HG03460 (cell line): ENCODE data around the gene HOXD9.
A peak's percentile ranks its signal among the peaks of the same experiment; 100 is the strongest.

Experiments used
- ATAC-seq: cut with Tn5 transposase; IDR thresholded peaks from one replicate; pipeline ENCODE4 v1.9.1; 2021; ENCODE audit not compliant: unreplicated experiment

HOXD9 gene

DNA sequence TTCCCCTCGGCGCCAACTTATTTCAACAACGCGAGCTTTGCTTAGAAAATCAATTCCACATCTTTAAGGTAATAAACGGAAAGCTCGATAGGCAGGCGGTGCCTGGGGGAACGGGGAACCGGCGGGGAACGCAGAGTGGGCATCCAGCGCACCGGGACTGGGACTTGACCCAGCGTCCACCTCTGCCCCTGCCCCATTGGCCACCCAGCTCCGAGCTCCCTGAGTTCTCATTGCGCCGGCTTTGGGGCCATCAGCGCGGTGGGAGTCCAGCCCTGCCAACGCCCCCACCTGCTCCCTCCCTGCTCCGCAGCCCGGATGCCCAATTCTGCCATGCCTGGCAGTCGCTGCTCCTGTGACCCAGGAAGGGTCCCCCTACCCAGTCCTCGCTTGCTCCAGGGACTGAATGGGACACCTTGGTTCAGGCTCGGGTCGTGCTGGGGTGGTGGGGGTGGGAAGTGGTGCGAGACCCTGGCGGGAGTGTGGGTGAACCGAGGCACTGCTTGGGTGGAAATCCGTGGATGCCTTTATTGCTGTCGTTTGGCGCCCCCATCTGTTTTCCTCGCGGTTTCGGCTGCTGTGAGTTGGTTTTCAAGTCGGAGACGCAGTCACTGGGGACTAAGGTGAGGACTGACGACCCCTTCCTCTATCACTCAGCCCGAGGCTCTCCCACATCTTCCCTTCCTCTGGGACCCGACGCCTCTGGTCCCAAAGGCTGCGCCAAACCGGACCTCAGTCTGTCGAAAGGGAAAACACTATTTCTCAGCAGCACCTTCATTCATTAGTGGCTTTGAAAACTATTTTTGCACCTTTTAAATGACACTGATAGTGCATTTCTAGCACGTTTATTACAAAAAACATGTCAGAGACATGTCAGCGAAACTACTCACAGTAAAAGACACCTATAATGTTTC, 36.4 kb upstream of the HOXD9 start:
- no peak for ATAC-seq

GRCh38 chr2:176087330-176088047, 35.0 kb upstream of the HOXD9 start:
- ATAC-seq, result no peak

DNA sequence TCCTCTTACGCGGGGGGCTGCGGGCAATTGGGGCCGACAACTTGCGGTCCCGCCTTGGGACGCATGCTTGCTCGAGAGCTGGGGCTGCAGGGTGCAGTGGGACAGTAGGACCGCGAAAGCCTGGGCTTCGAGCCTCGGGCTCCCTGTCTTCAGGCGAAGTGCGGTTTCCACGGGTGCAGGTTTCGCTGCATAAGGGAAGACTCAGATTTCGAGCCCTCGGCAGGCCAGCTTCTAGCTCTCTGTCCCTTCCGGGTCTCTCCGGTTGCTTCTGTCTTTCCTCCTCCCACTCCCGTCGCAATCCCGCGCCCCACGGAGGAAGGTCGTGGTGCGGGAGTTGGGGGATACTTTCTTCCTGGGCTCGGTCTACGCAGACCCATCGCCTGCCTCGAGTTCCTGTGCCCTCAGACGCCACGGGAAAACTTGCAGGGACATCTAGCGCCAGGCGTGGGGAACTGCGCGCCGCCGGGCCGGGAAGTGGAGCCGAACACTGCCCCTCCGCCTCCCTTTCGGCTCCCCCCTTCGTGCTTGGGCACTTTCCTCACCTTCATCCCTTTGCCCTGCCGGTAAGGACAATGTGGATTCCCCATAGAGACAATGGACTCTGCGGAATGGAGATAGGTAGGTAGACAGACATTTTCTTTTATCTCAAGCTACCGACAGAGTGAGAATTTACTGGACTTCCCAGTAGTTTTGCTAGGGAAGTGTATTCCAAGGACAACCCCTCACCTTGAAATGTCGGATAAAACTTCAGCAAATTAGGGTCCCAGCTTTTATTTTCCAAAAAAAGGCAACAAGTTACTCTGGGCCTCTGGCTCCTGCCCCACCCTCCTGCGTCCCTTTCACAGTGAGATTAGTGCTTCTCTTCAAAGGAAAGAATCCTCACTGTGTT, 34.2 kb upstream of the HOXD9 start:
- ATAC-seq, result no peak

DNA sequence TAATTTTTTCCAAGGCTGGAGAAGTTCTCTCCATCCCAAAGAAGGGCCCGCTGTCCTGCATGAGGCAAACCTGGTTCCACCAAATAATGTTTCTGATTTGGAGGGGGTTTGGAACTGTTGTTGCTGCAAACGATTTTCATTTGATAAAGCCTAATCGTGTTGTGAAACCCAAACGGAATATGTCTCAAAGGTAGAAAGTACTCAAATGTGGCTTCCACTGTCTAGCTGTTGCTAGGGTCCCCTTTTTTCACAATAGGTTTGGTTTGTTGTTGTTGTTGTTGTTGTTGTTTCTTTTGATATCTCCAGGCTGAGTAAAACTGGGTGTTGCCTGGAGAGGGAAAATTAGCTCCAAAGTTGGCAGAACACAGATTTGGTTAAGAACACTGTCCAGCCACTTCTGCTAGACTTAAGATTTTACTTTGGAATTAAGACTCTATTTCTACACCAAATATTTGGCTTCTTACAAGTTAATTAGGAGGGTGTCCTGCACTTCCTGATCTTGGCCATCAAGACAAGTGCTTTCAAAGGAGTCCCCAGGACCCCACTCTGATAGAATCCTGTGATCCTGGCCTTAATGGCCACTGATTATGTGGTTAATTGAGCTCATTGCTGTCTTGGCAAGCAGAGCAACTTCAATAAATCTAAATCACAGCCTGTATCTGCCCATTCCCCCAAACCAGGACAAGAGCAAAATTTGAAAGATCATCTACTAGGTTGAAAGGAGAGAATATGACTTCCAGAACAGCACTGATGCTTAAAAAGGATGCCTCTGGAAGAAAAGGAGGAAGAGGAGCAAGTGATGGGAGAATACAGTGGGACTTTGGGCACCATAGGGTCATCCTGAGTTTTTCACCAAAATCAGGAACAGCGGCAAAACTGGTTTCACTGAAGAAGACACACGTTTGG, 33.3 kb upstream of the HOXD9 start:
- no peak for ATAC-seq

GRCh38 chr2:176089843-176090395, 32.6 kb upstream of the HOXD9 start:
- no peak for ATAC-seq

DNA sequence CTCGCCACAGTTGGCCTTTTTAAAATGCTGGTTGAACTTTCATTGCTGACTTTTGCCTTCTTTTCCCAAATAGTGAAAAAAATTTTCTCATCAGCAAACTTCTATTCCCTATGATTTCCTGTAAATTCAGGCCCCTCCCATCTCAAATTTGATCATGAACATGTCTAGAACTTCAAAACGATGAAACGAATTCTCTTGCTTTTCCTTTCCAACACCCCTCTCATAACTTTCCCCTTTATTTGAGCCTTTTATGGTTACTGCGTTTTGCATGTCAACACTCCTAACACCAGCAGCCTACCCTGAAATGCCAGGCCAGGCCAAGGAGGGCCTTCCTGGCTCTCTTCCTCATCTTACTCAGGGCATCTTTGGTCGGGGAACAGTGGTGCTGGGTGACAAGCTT, 31.7 kb upstream of the HOXD9 start:
- no peak for ATAC-seq

DNA sequence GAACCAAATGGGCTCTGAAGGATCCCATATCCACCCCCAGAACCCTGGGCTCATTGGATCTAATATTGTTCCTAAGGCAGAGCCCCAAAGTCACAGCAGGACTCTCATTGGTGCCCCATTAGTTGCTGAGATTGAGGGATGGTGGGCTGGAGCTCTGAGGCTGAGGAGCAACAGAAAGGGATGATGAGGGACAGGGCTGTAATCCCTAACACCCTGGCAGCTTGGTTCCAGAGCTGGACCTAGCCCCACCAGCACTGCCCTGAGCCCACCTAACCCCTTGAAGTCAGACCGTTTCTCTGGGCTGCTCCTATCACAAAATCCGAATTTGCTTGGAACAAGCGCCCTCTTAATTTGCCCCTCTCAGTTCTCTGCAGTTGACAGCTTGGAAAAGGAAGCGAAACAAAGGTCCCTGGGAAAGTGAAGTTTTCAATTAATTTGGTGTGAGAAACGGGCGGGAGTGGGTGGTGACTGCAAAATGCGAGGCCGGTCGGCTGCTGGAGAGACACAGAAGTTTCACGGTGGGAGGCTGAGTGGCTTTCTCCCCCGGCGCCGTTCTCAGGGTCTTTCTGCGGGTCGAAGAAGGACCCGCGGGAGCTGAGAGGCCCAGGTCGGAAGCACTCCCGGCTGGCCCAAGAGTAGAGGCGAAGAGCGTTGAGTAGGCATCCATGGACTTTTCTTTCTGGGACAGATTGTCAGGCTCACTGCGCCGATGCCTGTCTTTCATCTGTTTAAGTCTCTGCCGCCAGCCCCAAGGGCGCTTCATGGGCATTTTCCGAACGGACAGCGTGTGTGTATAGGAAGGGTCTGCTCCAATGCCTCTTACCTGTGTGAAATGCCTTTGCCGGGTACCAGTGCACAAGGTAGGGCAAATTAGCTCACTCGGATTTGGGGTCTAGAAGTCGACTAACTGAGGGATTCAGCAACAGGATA, 30.9 kb upstream of the HOXD9 start:
- ATAC-seq, result no peak

- no peak for ATAC-seq
Measured at GRCh38 chr2:176092270-176093144, 30.0 kb upstream of the HOXD9 start, which contains the start of gene HOXD13. Gene HOXD13 (plus strand): TSS chr2:176092721. CDS start chr2:176092891, 170 bp downstream.

DNA sequence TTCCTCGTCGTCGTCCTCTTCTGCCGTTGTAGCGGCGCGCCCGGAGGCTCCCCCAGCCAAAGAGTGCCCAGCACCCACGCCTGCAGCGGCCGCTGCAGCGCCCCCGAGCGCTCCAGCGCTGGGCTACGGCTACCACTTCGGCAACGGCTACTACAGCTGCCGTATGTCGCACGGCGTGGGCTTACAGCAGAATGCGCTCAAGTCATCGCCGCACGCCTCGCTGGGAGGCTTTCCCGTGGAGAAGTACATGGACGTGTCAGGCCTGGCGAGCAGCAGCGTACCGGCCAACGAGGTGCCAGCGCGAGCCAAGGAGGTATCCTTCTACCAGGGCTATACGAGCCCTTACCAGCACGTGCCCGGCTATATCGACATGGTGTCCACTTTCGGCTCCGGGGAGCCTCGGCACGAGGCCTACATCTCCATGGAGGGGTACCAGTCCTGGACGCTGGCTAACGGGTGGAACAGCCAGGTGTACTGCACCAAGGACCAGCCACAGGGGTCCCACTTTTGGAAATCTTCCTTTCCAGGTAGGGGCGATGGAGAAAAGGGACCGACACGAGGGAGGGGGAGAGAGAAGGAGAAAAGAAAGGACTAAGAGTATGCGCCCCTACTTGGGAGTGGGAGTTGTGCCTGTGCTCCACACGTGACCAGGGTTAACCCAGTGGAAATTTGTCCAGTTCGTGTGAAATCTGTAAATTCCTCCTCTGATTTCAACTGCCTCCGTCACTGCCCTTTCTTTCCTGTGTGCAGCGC, 29.2 kb upstream of the HOXD9 start:
- ATAC-seq, result no peak

- ATAC-seq, result no peak
Measured at GRCh38 chr2:176093898-176094249, 28.6 kb upstream of the HOXD9 start.

DNA sequence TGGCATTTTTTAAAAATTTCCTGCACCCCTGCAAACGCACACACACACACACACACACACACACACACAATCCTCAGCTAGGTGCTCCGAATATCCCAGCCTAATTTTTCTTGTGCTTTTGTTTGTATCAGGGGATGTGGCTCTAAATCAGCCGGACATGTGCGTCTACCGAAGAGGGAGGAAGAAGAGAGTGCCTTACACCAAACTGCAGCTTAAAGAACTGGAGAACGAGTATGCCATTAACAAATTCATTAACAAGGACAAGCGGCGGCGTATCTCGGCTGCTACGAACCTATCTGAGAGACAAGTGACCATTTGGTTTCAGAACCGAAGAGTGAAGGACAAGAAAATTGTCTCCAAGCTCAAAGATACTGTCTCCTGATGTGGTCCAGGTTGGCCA, 28.2 kb upstream of the HOXD9 start:
- no peak for ATAC-seq

DNA sequence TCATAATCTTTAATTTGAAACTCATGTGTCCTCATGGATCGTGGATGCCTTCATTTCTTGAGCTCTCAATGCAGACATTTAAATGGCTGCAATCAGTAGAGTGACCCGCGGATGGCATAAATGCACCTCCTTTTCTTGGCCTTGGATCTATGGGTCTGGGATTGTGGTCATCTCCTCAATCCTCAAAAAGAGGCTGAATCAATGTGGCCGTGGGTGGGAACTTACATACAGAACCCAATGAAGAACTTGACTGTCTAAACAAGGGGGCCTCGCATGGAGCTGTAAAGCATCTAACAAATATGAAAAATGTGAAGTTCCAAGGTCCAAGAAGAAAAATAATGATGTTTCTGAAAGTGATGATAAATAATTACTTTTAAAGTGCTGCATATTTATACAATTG, 27.1 kb upstream of the HOXD9 start:
- ATAC-seq, result no peak

GRCh38 chr2:176096243-176096985, 26.1 kb upstream of the HOXD9 start:
- ATAC-seq, result no peak

DNA sequence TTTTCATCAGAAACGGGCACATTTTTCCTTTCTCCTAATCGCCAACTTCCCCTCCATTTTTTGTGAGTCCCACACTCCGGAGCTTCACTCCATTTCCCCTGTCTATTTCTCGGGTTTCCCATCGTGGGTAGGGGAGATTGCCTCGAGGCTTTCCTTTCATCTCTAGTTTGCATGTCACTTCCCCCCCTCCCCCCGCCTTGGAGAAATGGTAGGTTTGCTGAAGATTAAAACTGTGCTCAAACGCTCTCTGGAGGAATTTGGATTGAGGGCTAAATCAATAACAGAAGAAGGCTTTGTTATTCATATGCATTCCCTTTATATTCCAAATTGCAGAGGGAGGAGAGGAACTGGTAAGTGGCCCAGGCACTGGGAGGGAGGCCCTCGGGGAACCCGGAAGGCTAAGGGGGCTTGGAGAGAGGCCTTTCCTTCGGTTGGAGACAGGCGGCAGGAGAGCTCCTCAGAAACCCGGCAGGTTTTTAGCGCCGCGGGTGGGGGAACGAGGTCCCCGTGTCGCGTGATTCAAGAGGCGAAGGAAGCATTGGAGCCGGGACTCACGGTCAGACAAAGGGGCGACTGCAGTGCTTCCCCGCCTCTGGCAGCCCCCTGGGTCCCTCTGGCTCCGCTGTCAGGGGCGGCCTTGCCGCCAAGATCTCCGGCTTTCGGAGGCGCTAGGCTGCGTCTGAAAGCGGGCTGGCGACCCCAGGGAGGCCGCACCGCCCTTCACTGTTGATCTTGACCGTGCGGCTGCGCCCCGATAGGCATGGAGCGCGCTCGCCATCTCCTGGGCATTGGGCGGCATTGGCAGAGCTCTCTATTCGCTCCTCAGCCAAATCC, 25.3 kb upstream of the HOXD9 start:
- peak; percentile 82 for ATAC-seq

DNA sequence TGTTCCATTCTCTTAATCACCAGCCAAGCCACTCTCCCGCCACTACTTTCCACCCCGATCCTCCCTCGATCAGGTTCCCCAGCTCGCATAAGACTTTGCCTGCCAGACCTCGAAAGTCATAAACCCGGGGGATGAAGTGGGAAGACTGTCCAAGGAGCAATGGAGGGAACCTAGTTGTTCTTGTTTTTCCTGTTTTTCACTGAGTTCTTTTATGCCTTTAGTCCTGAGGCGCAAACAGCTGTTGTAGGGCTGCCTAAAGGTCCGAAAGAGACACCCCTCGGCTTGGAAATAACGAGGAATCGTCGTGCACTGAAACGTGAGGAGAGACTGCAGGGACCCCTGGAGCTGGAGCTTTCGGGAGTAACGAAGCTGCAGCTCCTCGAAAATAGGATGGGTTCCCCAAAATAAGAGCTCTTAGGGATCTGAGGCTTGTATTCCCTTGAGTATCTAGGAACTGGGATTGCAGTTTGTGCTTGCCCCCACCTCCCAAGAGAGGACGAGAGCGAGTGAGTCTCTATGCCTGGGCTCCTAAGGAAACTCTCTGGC, 24.6 kb upstream of the HOXD9 start:
- ATAC-seq, result no peak
